Testis (tissue), 2 donors: ENCODE results near the gene TMPRSS11E.

Experiments used
- CTCF ChIP-seq, 3 experiments: fragments of 450-650 bp in 2 of 3; fragments of 200-600 bp in 1 of 3; sonication (generic) in 1 of 3; IDR thresholded peaks; one replicate each; pipeline ENCODE4 v1.5.1; 2016 to 2019; ENCODE audit warnings: antibody characterized with exemption in 3 of 3, mild to moderate bottlenecking in 2 of 3, moderate library complexity in 1 of 3
- POLR2A ChIP-seq: fragments of 450-650 bp; IDR thresholded peaks from one replicate; pipeline ENCODE4 v1.6.1; 2017; ENCODE audit warnings: antibody characterized with exemption, mild to moderate bottlenecking, moderate library complexity

- TF ChIP-seq CTCF (IDR thresholded peaks at IDR 0.05) (no peak), POLR2A (no peak)
Measured at GRCh38 chr4:68410643-68411042, 36.6 kb upstream of the TMPRSS11E start.
